IMR-90 (cell line): ENCODE data around the gene ADAMTS5. TPM values are rescaled to one million over a fixed set of nuclear protein-coding genes. Genes with fewer than 3 reads are reported as not detected.

Experiments
- ATAC-seq: fragments of 200-7000 bp; cut with Tn5 transposase; 2 replicates; pipeline ENCODE4 v1.9.1; 2020; ENCODE audit warnings: low read depth, mild to moderate bottlenecking, moderate library complexity
- BruUV-seq: library from RNA; stranded (reverse); fragments of 400-500 nt; replicated peaks from 2 replicates; lab custom pipeline; 2021; lab: Mats Ljungman, UMichigan
- CTCF ChIA-PET: fragments of 300-600 bp; formaldehyde crosslinking; extraction: SDS; loops from one replicate; lab custom pipeline; 2021; ENCODE audit warnings: antibody characterized with exemption; lab: Yijun Ruan, JAX
- POLR2A ChIA-PET: fragments of 300-600 bp; sonication (Branson Sonifier 250); formaldehyde crosslinking; loops from one replicate; lab custom pipeline; 2022; ENCODE audit warnings: antibody characterized with exemption; ENCODE audit not compliant: unreplicated experiment; lab: Charles Lee
- DNase-seq: peaks from one replicate; pipeline ENCODE4 v3.0.0; 2013
- H2AFZ ChIP-seq: replicated peaks from 2 replicates; pipeline ENCODE3; 2013; ENCODE audit warnings: low read length, mild to moderate bottlenecking; ENCODE audit not compliant: poor library complexity
- H2AK5ac ChIP-seq: 2 replicates; pipeline ENCODE4 v1.6.1; 2013; ENCODE audit warnings: low read depth, low read length, inconsistent platforms
- H2AK9ac ChIP-seq: replicated peaks from 2 replicates; pipeline ENCODE3; 2013; ENCODE audit warnings: mild to moderate bottlenecking, low read depth, low read length, moderate library complexity; ENCODE audit not compliant: poor library complexity
- H2BK120ac ChIP-seq: 2 replicates; pipeline ENCODE4 v1.6.1; 2013; ENCODE audit warnings: low read depth, low read length, inconsistent platforms
- H2BK15ac ChIP-seq: 3 replicates; pipeline ENCODE4 v1.6.1; 2013; ENCODE audit warnings: low read depth, low read length, inconsistent platforms
- H2BK20ac ChIP-seq: 2 replicates; pipeline ENCODE4 v1.6.1; 2013; ENCODE audit warnings: low read depth, mild to moderate bottlenecking, inconsistent platforms, low read length, moderate library complexity
- H2BK5ac ChIP-seq: 2 replicates; pipeline ENCODE4 v1.6.1; 2013; ENCODE audit warnings: mild to moderate bottlenecking, low read depth, low read length, inconsistent platforms; ENCODE audit not compliant: poor library complexity, severe bottlenecking
- H3K14ac ChIP-seq: replicated peaks from 2 replicates; pipeline ENCODE4 v1.6.1; 2013; ENCODE audit warnings: low read depth, low read length, inconsistent platforms
- H3K18ac ChIP-seq: 2 replicates; pipeline ENCODE4 v1.6.1; 2013; ENCODE audit warnings: low read depth, low read length, control low read depth
- H3K23ac ChIP-seq: 2 replicates; pipeline ENCODE4 v1.6.1; 2013; ENCODE audit warnings: low read depth, low read length, inconsistent platforms
- H3K27ac ChIP-seq: 2 replicates; pipeline ENCODE4 v1.5.1; 2013; ENCODE audit warnings: mild to moderate bottlenecking, control low read depth, low read length; ENCODE audit not compliant: insufficient read depth
- H3K27me3 ChIP-seq: 2 replicates; pipeline ENCODE4 v1.6.1; 2013; ENCODE audit warnings: low read length; ENCODE audit not compliant: control insufficient read depth, insufficient read depth
- H3K36me3 ChIP-seq: 2 replicates; pipeline ENCODE4 v1.6.1; 2013; ENCODE audit warnings: low read length, mixed read lengths; ENCODE audit not compliant: control insufficient read depth, insufficient read depth
- H3K4ac ChIP-seq: 2 replicates; pipeline ENCODE4 v1.6.1; 2013; ENCODE audit warnings: low read depth, low read length, inconsistent platforms
- H3K4me1 ChIP-seq: 2 replicates; pipeline ENCODE4 v1.6.1; 2013; ENCODE audit warnings: low read length, mixed read lengths; ENCODE audit not compliant: control insufficient read depth, insufficient read depth
- H3K4me2 ChIP-seq: 2 replicates; pipeline ENCODE4 v1.6.1; 2013; ENCODE audit warnings: low read depth, mild to moderate bottlenecking, control low read depth, low read length, moderate library complexity
- H3K4me3 ChIP-seq: 2 replicates; pipeline ENCODE4 v1.5.1; 2013; ENCODE audit warnings: low read depth, mild to moderate bottlenecking, control low read depth, low read length, moderate library complexity; ENCODE audit not compliant: insufficient read depth
- H3K56ac ChIP-seq: 2 replicates; pipeline ENCODE4 v1.6.1; 2013; ENCODE audit warnings: low read length, inconsistent platforms; ENCODE audit not compliant: insufficient read depth; ENCODE audit errors: extremely low read depth
- H3K79me1 ChIP-seq, 2 experiments: 2 replicates each; pipeline ENCODE4 v1.6.1; 2013; ENCODE audit warnings: low read length in 2 of 2, inconsistent platforms in 1 of 2, low read depth in 1 of 2
- H3K9ac ChIP-seq: 2 replicates; pipeline ENCODE4 v1.6.1; 2013; ENCODE audit warnings: low read depth, low read length, control low read depth
- H3K9me1 ChIP-seq: 2 replicates; pipeline ENCODE4 v1.6.1; 2013; ENCODE audit warnings: low read length, inconsistent platforms; ENCODE audit not compliant: insufficient read depth
- H3K9me3 ChIP-seq: 2 replicates; pipeline ENCODE4 v1.6.1; 2013; ENCODE audit warnings: low read length; ENCODE audit not compliant: control insufficient read depth, insufficient read depth
- H4K20me1 ChIP-seq: 2 replicates; pipeline ENCODE4 v1.6.1; 2013; ENCODE audit warnings: low read length, inconsistent platforms; ENCODE audit not compliant: insufficient read depth
- H4K5ac ChIP-seq: 2 replicates; pipeline ENCODE4 v1.6.1; 2013; ENCODE audit warnings: mild to moderate bottlenecking, low read depth, low read length, control low read depth
- H4K8ac ChIP-seq, 2 experiments: 2 replicates each; pipeline ENCODE4 v1.6.1; 2013; ENCODE audit warnings: low read depth in 2 of 2, low read length in 2 of 2, control low read depth in 1 of 2, inconsistent platforms in 1 of 2
- H4K91ac ChIP-seq: 2 replicates; pipeline ENCODE4 v1.6.1; 2013; ENCODE audit warnings: low read depth, low read length, inconsistent platforms; ENCODE audit not compliant: insufficient read depth
- BHLHE40 ChIP-seq: fragments of 150-350 bp; IDR thresholded peaks from 2 replicates; pipeline ENCODE4 v1.6.1; 2016; ENCODE audit warnings: mild to moderate bottlenecking, low read depth, low read length
- CEBPB ChIP-seq: IDR thresholded peaks from 2 replicates; pipeline ENCODE4 v1.6.1; 2012; ENCODE audit warnings: low read depth, low read length, improper control_type of control experiment
- CHD1 ChIP-seq: IDR thresholded peaks from 2 replicates; pipeline ENCODE4 v1.6.1; 2012; ENCODE audit warnings: low read depth, low read length, improper control_type of control experiment
- FOS ChIP-seq: fragments of 150-350 bp; IDR thresholded peaks from 2 replicates; pipeline ENCODE4 v1.6.1; 2016; ENCODE audit warnings: low read depth, low read length
- MAFK ChIP-seq: IDR thresholded peaks from 2 replicates; pipeline ENCODE4 v1.6.1; 2012; ENCODE audit warnings: low read depth, low read length, improper control_type of control experiment
- RCOR1 ChIP-seq: IDR thresholded peaks from 2 replicates; pipeline ENCODE4 v1.6.1; 2012; ENCODE audit warnings: mild to moderate bottlenecking, low read length, improper control_type of control experiment; ENCODE audit not compliant: insufficient replicate concordance
- USF2 ChIP-seq: fragments of 150-350 bp; IDR thresholded peaks from 2 replicates; pipeline ENCODE4 v1.6.1; 2017; ENCODE audit warnings: mild to moderate bottlenecking, antibody characterized with exemption, low read length, low read depth
- WGBS, 2 experiments: methylation state at CpG; one replicate each; pipeline versions ENCODE4 v1.1.5 to v1.1.7; 2013; ENCODE audit warnings: missing lambda C conversion rate in 2 of 2; ENCODE audit not compliant: insufficient read length in 1 of 2; ENCODE audit errors: extremely low coverage in 2 of 2; 5-methylcytosine and 5-hydroxymethylcytosine counted together
- dilution Hi-C: fragments of 300-500 bp; cut with HindIII; formaldehyde crosslinking; loops from one replicate; pipeline ENCODE4 v1.14.3; 2018; ENCODE audit warnings: low sequenced_read_pairs; ENCODE audit not compliant: unreplicated experiment
- in situ Hi-C: fragments of 300-500 bp; cut with MboI; formaldehyde crosslinking; loops from 3 replicates; pipeline ENCODE4 v1.14.3; 2019; ENCODE audit warnings: low sequenced_read_pairs, inconsistent platforms, mixed read lengths
- intact Hi-C: fragments of 100-400 bp; cut with micrococcal nuclease; formaldehyde crosslinking; loops from 2 replicates; pipeline ENCODE4 v1.10.0; 2022
- polyA plus RNA-seq, 3 experiments: library from polyadenylated mRNA; depleted of rRNA; stranded (reverse); fragments of >200 nt; gene quantifications; 2 replicates each; pipeline ENCODE4 v1.2.3, GENCODE V29; 2012; ENCODE audit warnings: low replicate concordance in 1 of 3
- total RNA-seq: library from RNA; depleted of rRNA; stranded (reverse); fragments of >200 nt; gene quantifications from 2 replicates; pipeline ENCODE4 v1.2.3, GENCODE V29; 2012

Gene ADAMTS5
- total and polyA plus RNA-seq, 2 of the 4 experiments (the other 2 are of a cell fraction): 0.54 to 0.58 TPM

- WGBS, 2 experiments: no CpG with 5 or more reads among the region's 4 CpGs
- H2AK5ac ChIP-seq: no peak overlapping the region
- no peak overlapping the region for H4K91ac ChIP-seq
- no peak overlapping the region for H3K4ac ChIP-seq
- H3K9me3 ChIP-seq: no peaks in the 10 kb centered on the region
- DNase-seq (no peak), ATAC-seq (no peak)
- TF ChIP-seq USF2: no peak
- no peak for TF ChIP-seq CHD1
- no peak for TF ChIP-seq RCOR1
- no peak for TF ChIP-seq BHLHE40
- TF ChIP-seq MAFK: no peak
- TF ChIP-seq CEBPB: no peak
- no peak for TF ChIP-seq FOS
- peaks cover 3% of the 10 kb centered on the region for H3K4me1 ChIP-seq
- no peak overlapping the region for H2BK5ac ChIP-seq
- in situ Hi-C loops (no loop called here), intact Hi-C loops (no loop called here), dilution Hi-C loops (no loop called here)
- CTCF ChIA-PET: interaction anchor here (1.0 kb wide), 1 partner anchor 61 kb away, joined by 3 read pairs; no protein-coding TSS in a partner anchor
- H2AFZ ChIP-seq: no peak overlapping the region
- no peak overlapping the region for H4K8ac ChIP-seq
- no TSS peak for BruUV-seq
- no peak overlapping the region for H3K4me2 ChIP-seq
- POLR2A ChIA-PET: no interaction called here
- no peak overlapping the region for H3K27ac ChIP-seq
- H3K4me3 ChIP-seq: no peak overlapping the region
- no peak overlapping the region for H3K23ac ChIP-seq
- no peak overlapping the region for H2AK9ac ChIP-seq
- H3K9me1 ChIP-seq: peaks cover 4% of the 10 kb centered on the region
- no peak overlapping the region for H3K56ac ChIP-seq
- no peak overlapping the region for H2BK15ac ChIP-seq
- no peak overlapping the region for H2BK20ac ChIP-seq
- no peaks in the 10 kb centered on the region for H3K27me3 ChIP-seq
- no peak overlapping the region for H3K14ac ChIP-seq
- H3K18ac ChIP-seq: no peak overlapping the region
- no peaks in the 10 kb centered on the region for H4K20me1 ChIP-seq
- H3K36me3 ChIP-seq: peaks cover 27% of the 10 kb centered on the region
- no peak overlapping the region for H3K9ac ChIP-seq
- H4K5ac ChIP-seq: no peak overlapping the region; the same call in 1 of the 2 replicates
- no peaks in the 10 kb centered on the region for H3K79me1 ChIP-seq
- H2BK120ac ChIP-seq: no peak overlapping the region
Measured at GRCh38 chr21:26949830-26950229, 17.1 kb downstream of the ADAMTS5 start.
